HG02870 (cell line): ENCODE data around the gene INPP5K.
"Not testable (repeated sequence)": the region's sequence is repeated elsewhere in the genome, so short reads cannot be mapped to it uniquely, and the experiment has no call there.

Source experiments
- ATAC-seq: cut with Tn5 transposase; IDR thresholded peaks from one replicate; pipeline ENCODE4 v1.9.1; 2021; ENCODE audit warnings: mild to moderate bottlenecking, moderate library complexity; ENCODE audit not compliant: unreplicated experiment

INPP5K gene

DNA sequence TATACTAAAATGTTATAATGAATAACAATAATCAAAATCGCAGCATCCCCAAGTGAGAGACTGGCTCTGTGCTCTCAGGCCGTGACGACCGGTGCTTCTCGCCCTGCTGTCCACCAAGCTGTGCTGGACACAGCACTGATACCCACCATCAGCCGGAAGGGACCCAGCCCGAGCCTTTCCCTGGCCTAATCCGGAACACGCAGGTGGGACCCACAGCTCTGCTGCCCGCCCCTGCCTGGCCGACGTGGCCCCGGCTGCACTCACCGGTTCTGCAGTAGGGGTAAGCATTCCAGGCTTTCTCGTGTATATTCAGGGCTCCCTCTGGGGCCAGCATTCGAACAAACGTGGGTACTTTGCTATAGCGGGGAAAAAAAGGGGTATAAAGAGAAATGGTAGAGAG lies 31.6 kb upstream of the INPP5K start:
- no peak for ATAC-seq

GRCh38 chr17:1546292-1546922 lies 30.0 kb upstream of the INPP5K start:
- no peak for ATAC-seq

- no peak for ATAC-seq
Observed at GRCh38 chr17:1545618-1546017, 29.2 kb upstream of the INPP5K start.

DNA sequence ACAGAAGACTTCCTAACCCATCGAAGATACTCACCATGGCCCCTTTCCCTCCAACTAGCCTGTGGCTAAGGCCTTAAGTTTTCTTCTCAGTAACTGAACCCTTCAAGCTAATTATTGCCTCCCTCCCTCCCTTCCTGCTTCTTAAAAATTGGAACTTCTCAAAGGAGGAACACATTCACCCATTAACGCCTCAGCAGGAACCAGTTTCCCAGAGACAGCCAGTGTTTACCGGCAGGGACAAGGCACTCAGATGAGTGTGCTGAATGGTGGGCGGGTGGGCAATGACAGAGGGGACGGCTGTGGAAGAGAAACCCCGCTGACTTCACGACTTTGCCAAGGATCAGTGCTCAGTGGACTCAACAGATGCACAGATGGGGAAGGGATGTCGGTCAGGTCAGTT lies 25.9 kb upstream of the INPP5K start:
- ATAC-seq: no peak

- no peak for ATAC-seq
Observed at GRCh38 chr17:1541367-1541904, 25.0 kb upstream of the INPP5K start.

DNA sequence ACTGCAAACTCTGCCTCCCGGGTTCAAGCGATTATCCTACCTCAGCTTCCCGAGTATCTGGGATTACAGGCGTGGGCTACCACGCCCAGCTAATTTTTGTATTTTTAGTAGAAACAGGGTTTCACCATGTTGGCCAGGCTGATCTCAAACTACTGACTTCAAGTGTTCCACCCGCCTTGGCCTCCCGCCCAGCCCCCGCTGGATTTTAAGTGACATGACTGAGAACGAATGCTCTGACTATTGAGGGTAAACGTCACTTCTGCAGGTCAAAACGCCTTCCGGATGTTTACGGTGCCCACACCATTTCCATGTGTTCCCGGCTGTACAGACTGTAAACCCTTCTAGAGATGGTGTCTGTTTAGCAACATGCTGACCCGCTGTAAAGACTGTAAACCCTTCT lies 23.4 kb upstream of the INPP5K start:
- no peak for ATAC-seq

GRCh38 chr17:1535737-1536136 lies 19.3 kb upstream of the INPP5K start:
- ATAC-seq: no peak

- no peak for ATAC-seq
Observed at GRCh38 chr17:1533661-1534325, 17.4 kb upstream of the INPP5K start.

GRCh38 chr17:1532836-1533602 lies 16.6 kb upstream of the INPP5K start:
- ATAC-seq: no peak

DNA sequence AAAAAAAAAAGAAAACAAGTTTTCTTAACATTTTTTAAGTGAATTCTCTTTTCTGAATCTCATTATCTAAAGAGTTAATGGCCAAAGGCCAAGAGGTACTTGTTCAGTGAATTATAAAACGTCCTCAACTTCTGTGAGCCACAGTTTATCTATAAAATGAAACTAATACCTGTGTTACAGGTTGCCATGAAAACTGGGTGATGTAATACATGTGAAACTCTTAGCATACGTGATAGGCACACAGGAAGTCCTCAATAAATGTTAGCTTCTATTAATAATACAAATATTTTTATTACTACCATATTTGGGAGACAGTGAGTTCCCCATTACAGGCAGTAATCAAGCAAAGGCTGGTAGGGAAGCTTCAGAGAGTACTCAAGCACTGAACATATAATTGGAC lies 13.5 kb upstream of the INPP5K start:
- no peak for ATAC-seq

DNA sequence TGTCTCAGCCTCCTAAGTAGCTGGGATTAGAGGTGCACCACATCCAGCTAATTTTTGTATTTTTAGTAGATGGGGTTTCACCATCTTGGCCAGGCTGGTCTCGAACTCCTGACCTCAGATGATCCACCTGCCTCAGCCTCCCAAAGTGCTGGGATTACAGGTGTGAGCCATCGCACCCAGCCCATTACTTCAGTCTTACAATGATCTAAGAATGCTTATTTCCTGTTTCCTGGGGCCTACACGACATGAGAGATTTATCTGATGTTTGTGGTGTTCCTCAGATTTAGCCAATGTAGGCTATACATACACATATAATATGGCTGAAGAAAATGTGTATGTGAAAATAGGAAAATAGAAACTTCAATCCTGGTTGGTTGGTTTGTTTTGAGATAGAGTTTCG lies 10.5 kb upstream of the INPP5K start:
- ATAC-seq: not testable (repeated sequence)

DNA sequence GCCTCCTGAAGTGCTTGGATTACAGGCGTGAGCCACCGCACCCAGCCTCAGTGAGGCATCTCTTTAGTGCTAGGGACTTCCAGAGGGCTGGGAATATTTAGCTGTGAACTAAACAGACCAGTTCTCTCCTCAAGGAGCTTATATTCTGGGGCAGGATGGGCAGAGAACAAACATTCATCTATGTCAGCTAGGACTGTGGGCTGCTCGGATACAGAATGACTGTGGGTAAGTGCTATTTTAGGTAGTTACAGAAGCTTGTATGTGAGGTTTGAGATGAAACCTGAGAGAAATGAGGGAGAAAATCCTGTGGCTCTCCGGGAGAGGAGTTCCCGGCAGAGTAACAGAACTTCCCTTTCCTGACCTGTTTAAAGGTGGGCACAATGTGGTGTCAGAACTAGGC lies 6.2 kb upstream of the INPP5K start:
- no peak for ATAC-seq

GRCh38 chr17:1521086-1521640 lies 4.8 kb upstream of the INPP5K start:
- no peak for ATAC-seq

GRCh38 chr17:1519678-1520077 lies 3.3 kb upstream of the INPP5K start:
- ATAC-seq: no peak

DNA sequence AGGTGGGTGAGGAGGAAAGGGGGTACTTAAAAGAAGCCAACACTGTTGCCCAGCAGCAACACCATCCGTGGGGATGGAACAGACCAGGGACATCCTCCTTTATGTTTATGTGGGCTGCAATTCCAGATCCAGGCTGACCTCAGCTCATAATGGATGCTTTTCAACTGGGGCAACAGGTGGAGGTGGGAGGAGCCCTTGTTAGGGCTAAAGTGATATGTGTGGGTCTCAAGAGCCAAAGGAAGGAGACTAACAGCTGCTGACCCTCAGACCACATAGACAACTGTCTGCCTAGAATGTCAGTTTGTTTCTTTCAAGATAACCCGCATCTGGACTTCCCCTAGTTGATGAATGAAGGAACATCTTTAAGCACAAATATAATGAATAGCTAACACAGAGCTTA lies 2.0 kb upstream of the INPP5K start:
- no peak for ATAC-seq

DNA sequence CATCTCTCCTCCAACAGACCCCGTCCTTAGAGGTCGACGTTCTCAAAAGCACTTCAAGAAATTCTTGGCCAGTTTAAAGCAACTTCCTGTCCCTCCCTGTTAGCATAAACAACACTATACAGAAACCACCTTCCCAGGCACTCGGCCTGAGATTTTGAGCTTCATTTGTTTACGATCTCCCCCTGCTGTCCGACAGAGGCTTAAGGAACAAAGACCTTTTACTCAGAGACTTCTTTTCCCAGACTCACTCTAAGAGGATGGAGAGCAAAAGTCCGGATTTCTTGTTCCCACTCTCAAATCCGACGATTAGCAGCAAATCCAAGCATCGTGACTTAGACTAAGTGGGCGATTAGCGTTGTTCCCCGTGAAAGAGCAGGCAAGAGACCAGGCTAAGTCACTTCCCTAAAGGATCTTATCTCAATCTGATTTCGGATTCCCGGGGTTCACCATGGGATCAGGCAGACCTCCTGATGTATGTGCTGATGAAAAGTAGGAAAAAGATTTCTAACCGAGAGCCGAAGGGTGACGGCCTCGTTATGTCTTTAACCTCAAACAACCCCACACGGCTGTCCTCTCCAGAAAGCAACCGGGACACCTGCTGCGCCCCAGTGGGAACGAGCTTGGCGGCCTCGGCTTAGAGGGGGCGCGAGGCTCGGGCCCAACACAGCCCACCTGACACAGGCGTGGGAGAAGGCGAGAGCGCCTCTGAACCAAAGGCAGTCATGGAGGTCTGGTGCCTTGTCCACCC lies 598 bp downstream of the INPP5K start:
- ATAC-seq: no peak

DNA sequence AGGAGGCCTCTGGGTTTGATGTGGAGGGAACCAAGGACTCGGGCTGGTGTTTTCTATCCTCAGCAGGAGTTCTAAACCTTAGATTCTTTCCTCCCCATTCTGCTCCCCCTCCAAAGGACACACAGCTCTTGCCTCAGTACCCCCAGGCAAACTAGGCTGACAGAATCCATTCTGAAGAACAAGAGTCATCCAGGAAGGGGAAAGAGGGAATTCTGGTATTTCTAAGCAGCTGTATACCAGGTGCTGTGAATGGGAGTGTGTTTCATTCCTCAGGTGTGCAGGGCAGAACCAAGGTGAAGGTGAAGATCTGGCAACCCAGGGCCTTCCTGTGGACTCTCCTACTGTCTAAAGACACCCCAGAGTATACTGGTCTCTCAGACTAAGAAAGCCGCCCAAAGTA lies 4.1 kb downstream of the INPP5K start:
- ATAC-seq: no peak

GRCh38 chr17:1511756-1512321 lies 4.6 kb downstream of the INPP5K start:
- no peak for ATAC-seq

- ATAC-seq: no peak
Observed at GRCh38 chr17:1511290-1511689, 5.1 kb downstream of the INPP5K start.

DNA sequence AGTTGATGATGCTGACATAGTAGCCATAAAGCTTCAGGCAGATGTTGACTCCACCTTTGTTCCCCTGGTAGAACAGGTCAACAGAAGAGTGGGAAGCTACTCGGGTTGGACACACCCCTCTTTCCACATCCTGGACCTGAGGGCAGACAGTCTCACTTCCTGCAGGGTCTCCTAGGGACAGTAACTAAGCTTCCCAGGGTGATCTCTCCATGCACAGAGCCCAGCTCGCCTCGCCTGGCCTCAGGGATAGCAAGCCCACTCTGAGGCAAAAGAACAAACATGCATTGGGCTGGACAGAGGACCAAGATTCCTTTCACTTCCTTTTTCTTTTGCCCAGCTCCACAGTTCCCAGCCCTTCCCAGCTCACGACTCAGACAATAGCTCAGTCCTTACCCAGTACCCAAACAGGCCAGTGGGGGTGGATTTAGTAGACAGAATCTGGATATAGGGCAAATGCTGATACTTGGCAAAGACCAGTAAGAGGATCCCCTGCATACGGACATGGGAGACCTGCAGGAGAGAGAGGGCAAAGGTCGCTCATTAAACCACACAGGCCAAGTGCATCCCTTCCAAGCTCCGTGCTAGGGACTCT lies 7.0 kb downstream of the INPP5K start:
- ATAC-seq: no peak
